ENCODE measurements around the gene CASP7. TPM values are rescaled to one million over a fixed set of nuclear protein-coding genes. Genes with fewer than 3 reads are reported as not detected.
A peak's percentile ranks its signal among the peaks of the same experiment; 100 is the strongest.

Gene CASP7
- polyA plus RNA-seq, 4 donors: 19.6 to 36.6 (median 27.6) TPM

- DNase-seq (ENCODE audit: low read depth in 4 of 4, low spot score in 3 of 4): no peak
Measured at GRCh38 chr10:113665806-113666354, 13.8 kb upstream of the CASP7 start.

- no peak for DNase-seq (ENCODE audit: low read depth in 4 of 4, low spot score in 3 of 4)
Measured at GRCh38 chr10:113666682-113667252, 12.9 kb upstream of the CASP7 start.

GRCh38 chr10:113680190-113681111, 739 bp downstream of the CASP7 start:
- peak; percentile 19 to 48 (median 22) for DNase-seq (ENCODE audit: low read depth in 4 of 4, low spot score in 3 of 4)

GRCh38 chr10:113681533-113682470, 2.1 kb downstream of the CASP7 start:
- DNase-seq (ENCODE audit: low read depth in 4 of 4, low spot score in 3 of 4): no peak

- DNase-seq (ENCODE audit: low read depth in 4 of 4, low spot score in 3 of 4): no peak
Measured at GRCh38 chr10:113683300-113683699, 3.6 kb downstream of the CASP7 start.

GRCh38 chr10:113686028-113686427, 6.3 kb downstream of the CASP7 start:
- no peak for DNase-seq (ENCODE audit: low read depth in 4 of 4, low spot score in 3 of 4)

GRCh38 chr10:113687037-113687436, 7.3 kb downstream of the CASP7 start:
- DNase-seq (ENCODE audit: low read depth in 4 of 4, low spot score in 3 of 4): no peak

- no peak for DNase-seq (ENCODE audit: low read depth in 4 of 4, low spot score in 3 of 4)
Measured at GRCh38 chr10:113689057-113689456, 9.3 kb downstream of the CASP7 start.

- no peak for DNase-seq (ENCODE audit: low read depth in 4 of 4, low spot score in 3 of 4)
Measured at GRCh38 chr10:113689574-113689973, 9.9 kb downstream of the CASP7 start.

- DNase-seq (ENCODE audit: low read depth in 4 of 4, low spot score in 3 of 4): no peak
Measured at GRCh38 chr10:113690749-113691148, 11.0 kb downstream of the CASP7 start.

- DNase-seq (ENCODE audit: low read depth in 4 of 4, low spot score in 3 of 4): no peak
Measured at GRCh38 chr10:113691381-113691780, 11.7 kb downstream of the CASP7 start.

- no peak for DNase-seq (ENCODE audit: low read depth in 4 of 4, low spot score in 3 of 4)
Measured at GRCh38 chr10:113692271-113692670, 12.6 kb downstream of the CASP7 start.

GRCh38 chr10:113693348-113693747, 13.6 kb downstream of the CASP7 start:
- no peak for DNase-seq (ENCODE audit: low read depth in 4 of 4, low spot score in 3 of 4)

- no peak for DNase-seq (ENCODE audit: low read depth in 4 of 4, low spot score in 3 of 4)
Measured at GRCh38 chr10:113695691-113696090, 16.0 kb downstream of the CASP7 start.

- DNase-seq (ENCODE audit: low read depth in 4 of 4, low spot score in 3 of 4): no peak
Measured at GRCh38 chr10:113697595-113697994, 17.9 kb downstream of the CASP7 start.

- DNase-seq (ENCODE audit: low read depth in 4 of 4, low spot score in 3 of 4): peak in 1 of 4 donors; percentile 38
Measured at GRCh38 chr10:113704637-113705343, 25.1 kb downstream of the CASP7 start.

GRCh38 chr10:113705344-113705652, 25.6 kb downstream of the CASP7 start:
- no peak for DNase-seq (ENCODE audit: low read depth in 4 of 4, low spot score in 3 of 4)

GRCh38 chr10:113706623-113707022, 26.9 kb downstream of the CASP7 start:
- DNase-seq (ENCODE audit: low read depth in 4 of 4, low spot score in 3 of 4): no peak

- DNase-seq (ENCODE audit: low read depth in 4 of 4, low spot score in 3 of 4): no peak
Measured at GRCh38 chr10:113708640-113709039, 28.9 kb downstream of the CASP7 start.

GRCh38 chr10:113709221-113709838, 29.6 kb downstream of the CASP7 start:
- DNase-seq (ENCODE audit: low read depth in 4 of 4, low spot score in 3 of 4): no peak

Measured in left renal pelvis (tissue), 4 donors.